Right cardiac atrium (tissue), 5 donors: ENCODE results near the gene TLR6. TPM values are rescaled to one million over a fixed set of nuclear protein-coding genes. Genes with fewer than 3 reads are reported as not detected.
A peak's percentile ranks its signal among the peaks of the same experiment; 100 is the strongest.

Experiments used
- ATAC-seq, 2 donors: fragments of 200-7000 bp; cut with Tn5 transposase; one replicate each; pipeline versions ENCODE4 v1.8.0 to v1.9.1; 2020; ENCODE audit warnings: moderate library complexity in 2 of 2, mild to moderate bottlenecking in 1 of 2
- DNase-seq, 3 donors: peaks; one replicate each; pipeline ENCODE4 v3.0.0-alpha.2; 2020
- H3K27ac ChIP-seq: one replicate; pipeline ENCODE4 v1.5.1; 2013; ENCODE audit warnings: mild to moderate bottlenecking, low read length, control low read depth, moderate library complexity
- H3K27me3 ChIP-seq: one replicate; pipeline ENCODE4 v1.6.1; 2013; ENCODE audit not compliant: control insufficient read depth, insufficient read depth
- H3K4me1 ChIP-seq: one replicate; pipeline ENCODE4 v1.6.1; 2013; ENCODE audit warnings: low read length; ENCODE audit not compliant: control insufficient read depth, insufficient read depth
- H3K4me3 ChIP-seq: one replicate; pipeline ENCODE4 v1.5.1; 2013; ENCODE audit warnings: low read length, control low read depth
- H3K9me3 ChIP-seq: one replicate; pipeline ENCODE4 v1.6.1; 2013; ENCODE audit warnings: low read length; ENCODE audit not compliant: control insufficient read depth
- WGBS: extraction: QIAGEN DNeasy Blood & Tissue Kit; methylation state at CpG from one replicate; pipeline ENCODE4 v1.1.7; 2013; 5-methylcytosine and 5-hydroxymethylcytosine counted together
- intact Hi-C, 4 donors: fragments of 100-400 bp; cut with DNase I; formaldehyde crosslinking; loops; one replicate each; pipeline versions ENCODE4 v1.11.0 to v1.14.0; 2022 to 2023
- polyA plus RNA-seq: library from polyadenylated mRNA; stranded (reverse); fragments of 200-250 nt; gene quantifications from one replicate; pipeline ENCODE4 v1.2.3, GENCODE V29; 2013
- total RNA-seq, 4 donors: library from RNA; stranded (reverse); fragmentation: NEBNext Ultra II Directional; extraction: Animal tissue kit (Norgen Biotek cat#: 25700); gene quantifications; one replicate each; pipeline ENCODE4 v1.2.1, GENCODE V29; 2021
- donor health status: healthy with polysubstance abuse.
- donor health status: DM: no; HTN: yes; CAD: no.
- donor health status: DM: no; HTN: no; CAD: no.
- donor health status: DM: no; HTN: yes; CAD: no; lungs with severe emphysema.
- donor health status: DM: yes; HTN: yes; CAD: no.

The TLR6 gene
- total and polyA plus RNA-seq, 5 donors = 0.20 to 3.3 (median 2.0) TPM

DNA sequence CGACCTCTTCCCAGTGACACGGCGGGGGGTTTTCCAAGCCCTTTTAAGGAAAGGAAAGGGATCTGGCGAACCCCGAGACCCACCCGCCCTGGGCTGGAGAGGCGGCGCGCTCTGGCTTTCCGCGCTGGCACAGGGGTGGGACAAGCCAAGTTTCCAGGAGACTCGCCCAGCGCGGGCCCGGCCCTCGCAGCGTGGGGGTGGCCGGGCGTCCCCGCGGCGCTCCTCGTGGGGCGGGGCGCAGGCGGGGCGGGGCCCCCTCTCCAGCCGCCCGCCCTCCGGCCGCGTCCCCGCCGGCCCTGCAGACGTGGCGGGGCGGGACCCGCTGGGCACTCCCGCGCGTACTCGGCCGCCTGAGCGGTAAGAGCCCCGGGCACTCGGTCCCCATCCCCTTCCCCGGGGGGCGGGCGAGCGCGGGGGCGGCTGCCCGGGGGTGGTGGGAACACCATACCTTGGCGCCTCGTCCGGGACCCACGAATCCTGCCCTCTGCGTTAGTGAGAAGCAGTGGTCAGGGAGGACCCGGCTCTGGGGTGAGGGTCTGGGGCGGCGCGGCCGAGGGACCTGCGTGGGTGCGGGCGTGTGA lies 11.0 kb upstream of the TLR6 start, which contains the start of gene FAM114A1:
TSS of gene FAM114A1 (plus strand) at position 329 of the 581 bp plus-strand sequence. CDS start 10,273 bp downstream, outside the sequence.
- ATAC-seq (peak; percentile 98), DNase-seq (peak; percentile 91 to 96 (median 95))
- H3K9me3 ChIP-seq = no peaks in the 10 kb centered on the region
- no peaks in the 10 kb centered on the region for H3K27me3 ChIP-seq
- H3K4me3 ChIP-seq = peak within 1 kb of the TSS; percentile 82
- H3K4me1 ChIP-seq = peaks cover 7% of the 10 kb centered on the region
- under 1% methylated on average over 66 of the region's 66 CpGs for WGBS
- H3K27ac ChIP-seq = peak within 1 kb of the TSS; percentile 88
- intact Hi-C loops = loop anchor here in 1 of 4 donors (10.0 kb wide), 1 partner anchor 103 kb away; no protein-coding TSS in a partner anchor

DNA sequence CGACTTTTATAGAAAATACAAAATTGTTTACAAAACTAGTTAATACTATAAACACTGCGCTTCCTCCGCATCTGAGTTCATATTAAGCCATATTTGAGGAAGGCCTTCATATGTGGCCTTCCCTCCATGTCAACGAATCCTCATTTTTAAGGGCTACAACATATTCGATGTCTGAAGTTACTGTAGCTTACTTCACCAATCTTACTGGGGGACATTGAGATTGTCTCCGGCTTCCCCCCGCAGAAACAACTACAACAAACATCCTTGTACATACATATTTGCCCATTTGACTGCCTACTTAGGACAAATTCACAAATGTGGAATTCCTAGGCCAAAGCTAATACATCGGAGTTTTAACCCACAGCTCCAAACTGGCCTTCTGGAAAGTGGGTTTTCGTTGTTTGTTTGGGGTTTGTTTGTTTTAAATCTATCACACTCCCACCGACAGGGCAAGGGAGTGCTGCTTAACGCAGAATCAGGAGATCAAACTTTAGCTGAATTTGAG lies 10.4 kb upstream of the TLR6 start:
- Histone ChIP-seq H3K4me1 (peaks cover 7% of the 10 kb centered on the region), H3K27me3 (no peaks in the 10 kb centered on the region), H3K27ac (peak overlapping the region; percentile 88), H3K9me3 (no peaks in the 10 kb centered on the region), H3K4me3 (peak overlapping the region; percentile 82)
- DNase-seq = no peak
- intact Hi-C loops = loop anchor here in 1 of 4 donors (10.0 kb wide), 1 partner anchor 102 kb away; no protein-coding TSS in a partner anchor
- 51% methylated on average over 11 of the region's 11 CpGs for WGBS
- no peak for ATAC-seq

DNA sequence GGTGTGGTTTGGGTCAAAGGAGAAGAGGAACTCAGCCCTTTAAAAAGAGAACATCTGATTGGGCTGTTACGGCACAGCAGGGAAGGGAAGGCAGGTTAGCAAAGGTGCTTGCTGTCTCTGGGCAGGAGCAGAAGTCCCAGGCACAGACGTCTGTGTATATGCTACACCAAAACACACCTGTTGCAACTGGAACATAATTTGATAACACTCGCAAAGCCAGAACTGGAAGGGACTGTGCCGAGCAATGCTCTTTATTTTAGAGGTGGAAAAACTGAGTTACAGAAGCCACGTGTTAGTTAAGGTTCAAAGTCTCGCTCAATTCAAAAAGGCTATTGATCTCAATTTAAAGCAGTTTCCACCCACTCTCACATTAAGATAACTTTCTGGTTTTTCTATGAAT lies 8.8 kb upstream of the TLR6 start:
- H3K27me3 ChIP-seq = no peaks in the 10 kb centered on the region
- no peak for ATAC-seq
- intact Hi-C loops = loop anchor here in 1 of 4 donors (10.0 kb wide), 1 partner anchor 101 kb away; no protein-coding TSS in a partner anchor
- no peaks in the 10 kb centered on the region for H3K9me3 ChIP-seq
- no peak overlapping the region for H3K4me3 ChIP-seq
- WGBS = 85% methylated on average over 6 of the region's 6 CpGs
- H3K4me1 ChIP-seq = peaks cover 7% of the 10 kb centered on the region
- DNase-seq = no peak
- H3K27ac ChIP-seq = no peak overlapping the region

DNA sequence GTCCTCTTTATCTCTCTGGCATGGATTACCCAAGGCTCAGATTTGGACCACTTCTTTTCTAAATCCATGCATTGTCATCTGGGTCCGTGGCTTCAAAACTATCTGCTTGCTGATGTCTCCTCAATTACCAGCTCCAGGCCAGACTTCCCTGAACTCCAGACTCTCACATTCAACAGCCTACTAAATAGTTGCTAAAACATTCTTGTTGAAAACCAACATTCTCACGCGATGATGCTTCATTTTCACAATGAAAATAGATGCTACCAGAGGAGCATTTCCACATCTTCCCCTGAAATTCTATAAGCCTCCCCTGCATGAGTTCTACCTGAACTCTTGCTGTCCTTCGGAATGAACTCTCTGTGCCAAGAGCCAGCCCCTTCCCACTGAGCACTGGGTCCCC lies 5.2 kb upstream of the TLR6 start:
- Histone ChIP-seq H3K9me3 (no peaks in the 10 kb centered on the region), H3K27ac (no peak overlapping the region), H3K4me3 (no peak overlapping the region), H3K27me3 (no peaks in the 10 kb centered on the region), H3K4me1 (no peaks in the 10 kb centered on the region)
- intact Hi-C loops = loop anchor here in 1 of 4 donors (10.0 kb wide), 1 partner anchor 97 kb away; no protein-coding TSS in a partner anchor
- WGBS = 80% methylated on average over 4 of the region's 4 CpGs
- DNase-seq (no peak), ATAC-seq (no peak)

DNA sequence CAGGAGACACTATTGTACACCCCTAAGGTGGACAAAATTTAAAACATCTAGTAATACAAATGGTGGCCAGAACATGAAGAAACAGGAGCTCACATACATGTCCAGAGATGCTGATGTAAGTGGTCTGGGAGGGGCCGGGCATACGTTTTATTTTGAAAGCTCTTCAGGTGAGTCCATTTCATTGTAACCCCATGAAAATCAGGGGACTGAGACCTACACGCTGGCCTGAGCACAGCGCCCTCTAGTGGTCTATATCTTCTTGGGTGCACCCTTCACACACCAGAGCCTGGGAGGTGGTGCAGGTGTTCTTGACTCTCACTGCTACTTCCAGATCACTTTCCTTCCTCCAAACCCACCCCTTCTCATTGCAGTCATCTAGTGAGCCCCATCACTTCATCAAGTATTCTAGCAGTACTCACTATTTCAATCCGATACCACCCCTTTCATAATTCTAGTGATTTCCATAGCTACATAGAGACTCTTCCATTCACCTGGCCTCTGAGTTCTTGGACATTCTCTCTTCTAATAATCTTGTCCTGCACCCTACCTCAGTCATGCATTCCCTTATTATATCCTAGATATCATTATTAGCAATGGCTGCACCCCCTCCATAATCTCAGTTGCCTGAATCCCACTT lies 4.3 kb upstream of the TLR6 start:
- Histone ChIP-seq H3K4me3 (no peak overlapping the region), H3K27ac (no peak overlapping the region), H3K9me3 (no peaks in the 10 kb centered on the region), H3K4me1 (no peaks in the 10 kb centered on the region), H3K27me3 (no peaks in the 10 kb centered on the region)
- ATAC-seq = peak in 1 of 2 donors; percentile 38
- intact Hi-C loops = loop anchor here in 1 of 4 donors (10.0 kb wide), 1 partner anchor 96 kb away; no protein-coding TSS in a partner anchor
- peak in 1 of 3 donors; percentile 56 for DNase-seq
- 34% methylated on average over 5 of the region's 5 CpGs for WGBS

DNA sequence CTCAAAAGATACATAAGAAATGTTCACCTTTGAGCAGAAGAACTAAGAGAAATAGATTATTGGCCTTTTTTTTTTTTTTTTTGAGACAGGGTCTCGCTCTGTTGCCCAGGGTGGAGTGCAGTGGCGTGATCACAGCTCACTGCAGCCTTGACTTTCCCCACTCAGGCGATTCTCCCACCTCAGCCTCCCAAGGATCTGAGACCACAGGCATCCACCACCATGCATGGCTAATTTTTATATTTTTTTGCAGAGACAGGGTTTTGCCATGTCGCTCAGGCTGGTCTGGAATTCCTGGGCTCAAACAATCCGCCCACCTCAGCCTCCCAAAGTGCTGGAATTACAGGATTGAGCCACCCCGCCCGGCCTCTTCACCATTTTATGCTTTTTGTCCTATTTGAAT lies 2.9 kb upstream of the TLR6 start:
- Histone ChIP-seq H3K4me1 (no peaks in the 10 kb centered on the region), H3K27me3 (no peaks in the 10 kb centered on the region), H3K4me3 (no peak overlapping the region), H3K9me3 (no peaks in the 10 kb centered on the region), H3K27ac (no peak overlapping the region)
- DNase-seq = no peak
- intact Hi-C loops = no loop called here
- no peak for ATAC-seq
- WGBS = 96% methylated on average over 7 of the region's 7 CpGs

DNA sequence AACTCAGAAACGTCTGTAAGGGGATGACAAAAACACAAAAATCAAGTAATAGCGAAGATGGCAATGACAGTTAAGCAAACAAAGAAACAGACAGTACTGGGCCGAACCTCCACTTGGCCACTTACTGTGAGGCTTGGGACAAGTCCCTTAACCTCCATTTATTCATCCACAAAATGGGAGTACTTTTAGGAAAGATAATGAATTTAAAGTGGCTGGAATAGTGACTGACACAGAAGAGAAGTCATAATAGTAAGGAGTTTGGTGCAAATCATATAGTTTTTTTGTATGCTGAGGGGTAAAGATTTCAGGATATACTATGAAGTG lies 1.4 kb upstream of the TLR6 start:
- Histone ChIP-seq H3K27me3 (no peaks in the 10 kb centered on the region), H3K27ac (peak overlapping the region; percentile 53), H3K4me3 (no peak overlapping the region), H3K4me1 (no peaks in the 10 kb centered on the region), H3K9me3 (no peaks in the 10 kb centered on the region)
- no peak for ATAC-seq
- no peak for DNase-seq
- WGBS = 53% methylated on average over 3 of the region's 3 CpGs
- intact Hi-C loops = no loop called here

DNA sequence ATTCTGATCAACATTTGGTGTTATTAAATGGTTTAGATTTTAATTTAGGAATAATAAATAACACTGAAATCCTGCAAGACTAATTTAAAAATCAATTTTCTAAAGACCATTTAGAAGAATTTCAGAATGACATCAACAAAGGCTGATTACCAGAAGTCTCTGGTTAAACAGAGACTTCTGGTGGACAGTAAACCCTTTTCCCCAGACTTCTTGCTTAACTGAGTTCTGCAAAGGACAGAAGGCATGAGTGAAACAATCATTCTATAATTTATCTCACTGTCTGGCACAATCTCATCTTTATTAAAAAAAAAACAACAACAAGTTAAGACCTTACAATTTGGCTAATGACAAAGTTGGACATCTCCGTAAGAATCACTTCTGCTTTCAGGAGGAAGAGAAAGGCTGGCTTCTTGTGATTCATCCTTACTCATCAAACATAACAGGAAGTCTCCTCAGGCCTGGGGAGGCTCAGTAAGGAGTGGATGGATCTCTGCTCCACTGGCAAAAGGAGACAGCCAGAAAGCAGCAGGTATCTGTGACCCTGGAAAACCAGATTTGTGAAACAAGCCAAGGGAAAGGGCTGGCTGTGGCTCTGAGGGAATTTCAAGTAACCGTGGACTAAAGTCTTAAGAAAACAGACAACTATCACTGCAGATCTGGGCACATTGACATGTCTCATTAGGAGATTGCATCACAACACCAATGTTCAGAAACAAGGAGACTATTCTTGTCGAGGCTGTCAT lies 908 bp upstream of the TLR6 start:
- DNase-seq (peak in 1 of 3 donors; percentile 49), ATAC-seq (peak; percentile 80 to 90)
- intact Hi-C loops = no loop called here
- Histone ChIP-seq H3K27me3 (no peaks in the 10 kb centered on the region), H3K4me1 (no peaks in the 10 kb centered on the region), H3K27ac (peak overlapping the region; percentile 67), H3K9me3 (no peaks in the 10 kb centered on the region), H3K4me3 (no peak overlapping the region)
- 35% methylated on average over 3 of the region's 3 CpGs for WGBS

DNA sequence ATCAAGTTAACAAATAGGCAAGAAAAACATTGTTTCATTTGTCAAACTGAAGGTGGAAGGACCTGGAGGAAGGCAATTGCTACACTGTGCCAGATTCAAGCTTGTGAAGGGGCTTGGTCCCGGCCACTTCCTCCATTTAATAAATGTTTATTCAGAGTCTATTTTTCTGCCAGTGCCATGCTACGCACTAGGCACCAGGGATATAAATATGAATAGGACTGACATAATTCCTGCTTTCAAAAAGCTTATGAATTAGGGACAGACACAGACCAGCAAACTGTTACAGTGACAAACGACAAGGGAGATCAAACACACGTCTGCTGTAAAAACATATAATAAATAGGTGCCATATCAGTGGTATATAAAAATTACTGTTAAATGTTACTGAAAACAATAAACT lies 571 bp downstream of the TLR6 start:
- intact Hi-C loops = no loop called here
- H3K4me3 ChIP-seq = peak overlapping the region; percentile 37
- WGBS = 51% methylated on average over 4 of the region's 4 CpGs
- no peaks in the 10 kb centered on the region for H3K4me1 ChIP-seq
- H3K27ac ChIP-seq = no peak overlapping the region
- no peaks in the 10 kb centered on the region for H3K27me3 ChIP-seq
- H3K9me3 ChIP-seq = no peaks in the 10 kb centered on the region
- ATAC-seq = peak; percentile 42 to 63
- DNase-seq = no peak

DNA sequence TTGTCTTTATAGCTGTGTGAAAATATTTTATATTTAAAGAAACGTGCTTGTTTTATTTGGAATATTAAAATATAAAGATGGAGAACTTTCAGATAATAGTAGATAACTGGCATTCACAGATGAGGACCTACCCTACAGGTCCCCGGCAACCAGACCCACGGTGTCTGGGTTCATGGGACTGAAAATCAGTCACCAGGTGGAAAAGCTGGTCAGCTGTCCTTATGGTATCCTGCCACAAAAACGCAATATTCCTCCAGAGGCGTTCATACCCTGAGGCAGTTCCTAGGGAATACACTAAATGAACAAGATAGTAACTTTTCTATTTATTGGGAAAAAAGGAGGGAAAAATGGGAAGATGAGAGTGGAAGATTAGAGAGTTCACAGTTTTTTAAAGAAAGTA lies 1.2 kb downstream of the TLR6 start:
- Histone ChIP-seq H3K27me3 (no peaks in the 10 kb centered on the region), H3K4me1 (no peaks in the 10 kb centered on the region), H3K4me3 (no peak overlapping the region), H3K9me3 (no peaks in the 10 kb centered on the region), H3K27ac (no peak overlapping the region)
- intact Hi-C loops = no loop called here
- WGBS = 82% methylated on average over 5 of the region's 5 CpGs
- DNase-seq = no peak
- no peak for ATAC-seq

DNA sequence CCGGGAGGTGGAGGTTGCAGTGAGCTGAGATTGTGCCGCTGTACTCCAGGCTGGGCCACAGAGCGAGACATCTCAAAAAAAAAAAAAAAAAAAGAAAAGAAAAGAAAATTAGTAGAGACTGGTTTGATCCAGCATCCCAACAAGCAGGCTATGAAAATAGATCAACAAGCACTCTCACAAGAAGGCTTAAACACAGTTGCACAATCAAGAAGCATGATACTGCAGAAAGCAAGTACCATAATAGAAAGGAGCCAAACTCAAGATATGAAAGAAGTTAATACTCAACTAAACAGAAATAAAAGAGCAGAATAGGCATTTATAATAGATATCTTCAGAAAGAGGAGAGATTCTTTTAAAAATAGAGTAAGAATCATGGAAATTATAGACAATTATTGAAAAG lies 10.6 kb downstream of the TLR6 start:
- H3K4me3 ChIP-seq = no peak overlapping the region
- H3K4me1 ChIP-seq = no peaks in the 10 kb centered on the region
- no peak for DNase-seq
- H3K27me3 ChIP-seq = no peaks in the 10 kb centered on the region
- no peaks in the 10 kb centered on the region for H3K9me3 ChIP-seq
- WGBS = 95% methylated on average over 3 of the region's 3 CpGs
- intact Hi-C loops = no loop called here
- no peak overlapping the region for H3K27ac ChIP-seq
- ATAC-seq = no peak
